ENCODE results near the gene SYTL1.

Gene SYTL1

DNA sequence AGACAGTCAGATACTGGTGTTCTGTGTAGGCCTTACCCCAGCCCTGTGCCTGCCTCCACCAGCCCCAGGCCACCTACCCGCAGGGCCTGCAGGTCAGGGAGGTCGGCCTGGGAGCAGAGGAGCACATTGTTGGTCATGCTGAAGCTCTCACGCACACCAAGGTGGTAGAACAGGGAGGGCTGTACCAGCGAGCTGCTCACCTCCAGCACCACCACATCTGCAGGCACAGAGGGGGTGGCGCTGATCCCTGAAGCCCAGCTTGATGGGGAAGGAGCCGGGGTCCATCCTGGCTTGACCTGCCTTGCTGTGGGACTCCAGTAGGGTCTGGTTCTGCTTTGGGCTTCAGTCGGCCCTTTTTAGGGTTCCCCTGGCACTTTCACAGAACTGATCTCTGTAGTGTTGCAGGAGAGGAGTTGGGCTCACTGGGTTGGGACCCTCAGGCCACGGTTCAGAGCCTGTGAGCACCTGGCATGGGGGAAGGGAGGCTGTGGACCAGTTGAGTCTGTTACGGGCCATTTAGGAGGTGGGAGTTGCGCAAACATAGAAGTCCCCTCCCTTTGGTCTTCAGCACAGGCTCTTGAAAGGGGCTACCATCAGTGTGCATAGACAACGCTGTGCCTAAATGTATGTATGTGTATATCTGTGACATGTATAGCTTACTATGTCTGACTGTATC, 23.0 kb downstream of the SYTL1 start:
- DNase-seq (ENCODE audit: low read depth in 1 of 2, low spot score in 1 of 2) = no peak
- TF ChIP-seq REST (IDR thresholded peaks at IDR 0.05; ENCODE audit: insufficient replicate concordance, low read depth) = no peak
- TF ChIP-seq, protein P1, sequence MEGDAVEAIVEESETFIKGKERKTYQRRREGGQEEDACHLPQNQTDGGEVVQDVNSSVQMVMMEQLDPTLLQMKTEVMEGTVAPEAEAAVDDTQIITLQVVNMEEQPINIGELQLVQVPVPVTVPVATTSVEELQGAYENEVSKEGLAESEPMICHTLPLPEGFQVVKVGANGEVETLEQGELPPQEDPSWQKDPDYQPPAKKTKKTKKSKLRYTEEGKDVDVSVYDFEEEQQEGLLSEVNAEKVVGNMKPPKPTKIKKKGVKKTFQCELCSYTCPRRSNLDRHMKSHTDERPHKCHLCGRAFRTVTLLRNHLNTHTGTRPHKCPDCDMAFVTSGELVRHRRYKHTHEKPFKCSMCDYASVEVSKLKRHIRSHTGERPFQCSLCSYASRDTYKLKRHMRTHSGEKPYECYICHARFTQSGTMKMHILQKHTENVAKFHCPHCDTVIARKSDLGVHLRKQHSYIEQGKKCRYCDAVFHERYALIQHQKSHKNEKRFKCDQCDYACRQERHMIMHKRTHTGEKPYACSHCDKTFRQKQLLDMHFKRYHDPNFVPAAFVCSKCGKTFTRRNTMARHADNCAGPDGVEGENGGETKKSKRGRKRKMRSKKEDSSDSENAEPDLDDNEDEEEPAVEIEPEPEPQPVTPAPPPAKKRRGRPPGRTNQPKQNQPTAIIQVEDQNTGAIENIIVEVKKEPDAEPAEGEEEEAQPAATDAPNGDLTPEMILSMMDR (IDR thresholded peaks at IDR 0.05; ENCODE audit: insufficient read depth, low read length) = no peak
- H3K27ac ChIP-seq (replicated peaks) = no peak overlapping the region
- no peak overlapping the region for H3K4me3 ChIP-seq (replicated peaks; ENCODE audit: insufficient read depth, low read length)
- no peaks in the 10 kb centered on the region for H3K27me3 ChIP-seq (ENCODE audit: insufficient read depth, poor library complexity, severe bottlenecking)

DNA sequence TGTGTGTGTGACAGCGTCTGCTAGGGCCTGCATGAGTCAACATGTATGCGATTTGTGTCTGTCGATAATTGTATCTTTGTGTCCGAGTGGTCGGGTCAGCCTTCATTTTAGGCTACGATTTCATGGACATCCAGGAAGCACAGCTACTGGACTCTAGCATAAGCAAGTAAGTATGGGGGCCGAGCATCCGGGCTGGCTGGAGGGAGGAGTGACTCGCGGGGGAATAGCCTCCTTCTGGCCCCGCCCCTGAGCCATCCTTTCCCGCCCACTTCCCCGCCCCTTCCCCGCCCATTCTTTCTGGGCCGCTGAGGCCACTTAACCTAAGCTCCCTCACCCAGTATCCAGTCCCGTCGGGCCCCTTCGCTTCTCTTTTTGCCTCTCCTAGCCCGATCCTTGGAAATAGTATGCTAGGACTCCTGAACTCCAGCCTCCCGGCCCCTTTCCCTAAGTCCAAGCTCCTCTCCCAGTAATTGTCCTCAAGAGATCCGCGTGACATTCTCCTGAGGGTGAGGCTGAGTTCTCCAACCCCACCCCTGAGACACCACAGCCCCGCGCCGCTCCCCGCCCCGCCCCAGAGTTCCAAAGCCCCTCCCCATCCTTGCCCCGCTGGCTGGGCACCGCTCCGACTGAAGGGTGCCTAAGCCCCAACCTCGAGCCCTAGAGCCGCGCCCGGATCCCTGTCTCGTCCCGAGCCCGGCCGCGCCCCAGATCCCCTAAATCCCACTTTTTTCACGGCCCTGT, 23.7 kb downstream of the SYTL1 start:
- no peak overlapping the region for H3K27ac ChIP-seq (replicated peaks)
- peak; percentile 62 to 75 for DNase-seq (ENCODE audit: low read depth in 1 of 2, low spot score in 1 of 2)
- peak overlapping the region; percentile 47 for H3K4me3 ChIP-seq (replicated peaks; ENCODE audit: insufficient read depth, low read length)
- TF ChIP-seq POLR2AphosphoS5 (IDR thresholded peaks at IDR 0.05; ENCODE audit: low read depth) (no peak), GABPA (IDR thresholded peaks at IDR 0.05; ENCODE audit: low read depth) (no peak), SPI1 (IDR thresholded peaks at IDR 0.05; ENCODE audit: borderline replicate concordance, low read depth) (no peak), REST (IDR thresholded peaks at IDR 0.05; ENCODE audit: insufficient replicate concordance, low read depth) (no peak)
- H3K27me3 ChIP-seq (ENCODE audit: insufficient read depth, poor library complexity, severe bottlenecking) = no peaks in the 10 kb centered on the region

DNA sequence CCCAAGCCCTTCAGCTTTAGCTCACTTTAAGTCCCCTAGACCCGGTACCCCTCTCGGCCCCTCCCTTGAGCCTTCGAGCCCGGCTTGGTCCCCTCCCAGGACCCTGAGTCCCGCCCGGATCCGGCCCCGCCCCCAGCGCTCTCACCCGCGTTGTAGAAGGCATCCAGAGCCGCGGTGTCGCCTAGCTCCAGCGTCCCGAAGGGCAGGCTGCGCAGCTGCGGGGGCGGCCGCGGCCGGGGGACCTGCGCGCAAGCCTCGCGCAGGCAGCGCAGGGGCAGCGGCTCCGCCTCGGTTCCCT, 24.2 kb downstream of the SYTL1 start:
- no peak for TF ChIP-seq REST (IDR thresholded peaks at IDR 0.05; ENCODE audit: insufficient replicate concordance, low read depth)
- TF ChIP-seq SPI1 (IDR thresholded peaks at IDR 0.05; ENCODE audit: borderline replicate concordance, low read depth) = no peak
- TF ChIP-seq, protein P1 (IDR thresholded peaks at IDR 0.05; ENCODE audit: insufficient read depth, low read length) = no peak
- no peak for TF ChIP-seq POLR2AphosphoS5 (IDR thresholded peaks at IDR 0.05; ENCODE audit: low read depth)
- no peak for TF ChIP-seq GABPA (IDR thresholded peaks at IDR 0.05; ENCODE audit: low read depth)
- peak in 1 of 2 experiments; percentile 54 for DNase-seq (ENCODE audit: low read depth in 1 of 2, low spot score in 1 of 2)
- Histone ChIP-seq H3K27me3 (ENCODE audit: insufficient read depth, poor library complexity, severe bottlenecking) (no peaks in the 10 kb centered on the region), H3K4me3 (replicated peaks; ENCODE audit: insufficient read depth, low read length) (peak overlapping the region; percentile 47), H3K27ac (replicated peaks) (no peak overlapping the region)

Data from HL-60 (cell line).